ENCODE data around the gene OGDH. TPM values are rescaled to one million over a fixed set of nuclear protein-coding genes. Genes with fewer than 3 reads are reported as not detected.

Gene OGDH
- total and polyA plus RNA-seq, 2 experiments from 2014 or later, result 13.5 to 76.9 TPM

DNA sequence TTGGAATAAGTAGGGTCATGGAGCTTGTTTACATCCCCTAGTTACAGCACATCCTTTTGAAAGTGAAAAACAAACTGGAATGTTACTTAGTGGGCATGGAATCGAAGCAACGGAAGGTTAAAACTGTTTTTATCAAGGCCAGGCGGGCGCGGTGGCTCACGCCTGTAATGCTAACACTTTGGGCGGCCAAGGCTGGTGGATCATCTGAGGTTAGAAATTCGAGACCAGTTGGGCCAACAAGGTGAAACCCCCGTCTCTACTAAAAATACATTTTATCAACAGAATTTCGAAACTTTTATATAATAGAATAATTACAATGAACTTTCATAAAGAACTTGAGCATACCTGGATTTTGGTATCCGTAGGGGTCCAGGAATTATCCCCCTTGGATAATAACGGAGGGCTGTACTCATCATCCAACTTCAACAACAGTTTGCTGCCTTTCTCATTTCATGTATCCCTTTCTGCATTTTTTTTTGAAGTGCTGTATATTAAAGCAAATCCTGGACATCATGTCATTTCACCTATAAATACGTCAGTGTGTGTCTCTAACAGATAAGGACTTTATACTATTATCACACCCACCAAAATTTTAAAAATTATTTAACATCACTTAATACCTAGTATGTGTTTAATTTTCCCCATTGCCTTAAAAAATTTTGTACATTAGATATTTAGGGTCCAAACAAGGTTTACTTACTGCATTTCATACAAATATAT, 23.1 kb upstream of the OGDH start:
- peak overlapping the region; percentile 90 for H3K4me3 Mint-ChIP-seq
- Histone ChIP-seq H3K27me3 (ENCODE audit: insufficient read depth) (no peaks in the 10 kb centered on the region), H3K27ac (ENCODE audit: low read depth) (peak overlapping the region; percentile 98), H3K36me3 (ENCODE audit: insufficient read depth) (peaks cover 20% of the 10 kb centered on the region), H3K4me1 (ENCODE audit: insufficient read depth) (peaks cover 6% of the 10 kb centered on the region; the same call in 1 of the 2 replicates), H3K79me2 (replicated peaks; ENCODE audit: insufficient read depth) (peaks cover 24% of the 10 kb centered on the region), H3K9me2 (ENCODE audit: insufficient read depth) (no peaks in the 10 kb centered on the region), H4K20me1 (replicated peaks; ENCODE audit: insufficient read depth) (no peaks in the 10 kb centered on the region; the same call in 1 of the 2 replicates), H3F3A (replicated peaks; ENCODE audit: low read depth) (no peaks in the 10 kb centered on the region), H2AFZ (peak overlapping the region; percentile 90), H3K4me2 (peak overlapping the region; percentile 89), H3K4me3 (peak overlapping the region; percentile 78)
- peak overlapping the region; percentile 96 for H3K27ac Mint-ChIP-seq
- ATAC-seq (no peak), DNase-seq (ENCODE audit: low spot score) (no peak)
- peaks cover 15% of the 10 kb centered on the region for H3K27me3 Mint-ChIP-seq (ENCODE audit: insufficient read depth, low read depth, poor library complexity)
- peaks cover 30% of the 10 kb centered on the region for H3K36me3 Mint-ChIP-seq (ENCODE audit: low read depth)
- H3K4me1 Mint-ChIP-seq, result peaks cover 8% of the 10 kb centered on the region
- H3K9me3 Mint-ChIP-seq, result peaks cover 2% of the 10 kb centered on the region; the same call in 1 of the 3 replicates
- TF ChIP-seq POLR2AphosphoS5 (IDR thresholded peaks at IDR 0.05; ENCODE audit: low read depth), result no peak
- TF ChIP-seq REST (IDR thresholded peaks at IDR 0.05; ENCODE audit: unreplicated experiment), result no peak
- TF ChIP-seq NANOG (IDR thresholded peaks at IDR 0.05; ENCODE audit: borderline replicate concordance), result no peak
- TF ChIP-seq JUNB (IDR thresholded peaks at IDR 0.05; ENCODE audit: unreplicated experiment), result no peak
- no peak for TF ChIP-seq ZNF114 (CRISPR knock-in tag; IDR thresholded peaks at IDR 0.05)
- no peak for TF ChIP-seq STAT1 (IDR thresholded peaks at IDR 0.05; ENCODE audit: unreplicated experiment)
- no peak for TF ChIP-seq CREB1 (CRISPR knock-in tag; IDR thresholded peaks at IDR 0.05; ENCODE audit: low read depth)
- TF ChIP-seq EZH2phosphoT487 (IDR thresholded peaks at IDR 0.05; ENCODE audit: unreplicated experiment), result no peak
- TF ChIP-seq ZNF331 (CRISPR knock-in tag; IDR thresholded peaks at IDR 0.05; ENCODE audit: low read depth), result no peak
- TF ChIP-seq, protein P1, sequence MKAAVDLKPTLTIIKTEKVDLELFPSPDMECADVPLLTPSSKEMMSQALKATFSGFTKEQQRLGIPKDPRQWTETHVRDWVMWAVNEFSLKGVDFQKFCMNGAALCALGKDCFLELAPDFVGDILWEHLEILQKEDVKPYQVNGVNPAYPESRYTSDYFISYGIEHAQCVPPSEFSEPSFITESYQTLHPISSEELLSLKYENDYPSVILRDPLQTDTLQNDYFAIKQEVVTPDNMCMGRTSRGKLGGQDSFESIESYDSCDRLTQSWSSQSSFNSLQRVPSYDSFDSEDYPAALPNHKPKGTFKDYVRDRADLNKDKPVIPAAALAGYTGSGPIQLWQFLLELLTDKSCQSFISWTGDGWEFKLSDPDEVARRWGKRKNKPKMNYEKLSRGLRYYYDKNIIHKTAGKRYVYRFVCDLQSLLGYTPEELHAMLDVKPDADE (IDR thresholded peaks at IDR 0.05), result no peak
- no peak for TF ChIP-seq EZH2 (IDR thresholded peaks at IDR 0.05; ENCODE audit: low read depth, unreplicated experiment)

Data from GM23338 (cell line).